Endothelial cell (in vitro differentiated cells): Measurements from ENCODE around the gene ACAP1. TPM values are rescaled to one million over a fixed set of nuclear protein-coding genes. Genes with fewer than 3 reads are reported as not detected.
A peak's percentile ranks its signal among the peaks of the same experiment; 100 is the strongest.

Experiments used
- DNase-seq: peaks from one replicate; pipeline ENCODE4 v3.0.0; 2021; ENCODE audit warnings: low spot score
- H3K27ac Mint-ChIP-seq: one replicate; pipeline ENCODE4 v1.8.0; 2021; ENCODE audit warnings: mixed read lengths, inconsistent platforms; ENCODE audit not compliant: unreplicated experiment
- H3K27me3 Mint-ChIP-seq: one replicate; pipeline ENCODE4 v1.8.0; 2021; ENCODE audit warnings: mild to moderate bottlenecking, moderate library complexity, mixed read lengths, inconsistent platforms; ENCODE audit not compliant: unreplicated experiment
- H3K36me3 Mint-ChIP-seq: one replicate; pipeline ENCODE4 v1.8.0; 2021; ENCODE audit warnings: mild to moderate bottlenecking, low read depth, mixed read lengths, inconsistent platforms; ENCODE audit not compliant: unreplicated experiment
- H3K4me1 Mint-ChIP-seq: one replicate; pipeline ENCODE4 v1.8.0; 2021; ENCODE audit warnings: mild to moderate bottlenecking, mixed read lengths, inconsistent platforms; ENCODE audit not compliant: unreplicated experiment
- H3K4me3 Mint-ChIP-seq: one replicate; pipeline ENCODE4 v1.8.0; 2021; ENCODE audit warnings: mild to moderate bottlenecking, mixed read lengths, inconsistent platforms; ENCODE audit not compliant: unreplicated experiment
- H3K9me3 Mint-ChIP-seq: one replicate; pipeline ENCODE4 v1.8.0; 2021; ENCODE audit warnings: mixed read lengths, inconsistent platforms; ENCODE audit not compliant: unreplicated experiment
- CTCF ChIP-seq: fragments of 200-600 bp; sonication (generic); IDR thresholded peaks from one replicate; pipeline ENCODE4 v1.5.0; 2021; ENCODE audit warnings: antibody characterized with exemption; ENCODE audit not compliant: unreplicated experiment
- total RNA-seq: library from RNA; stranded (reverse); fragmentation: NEBNext Ultra II Directional; extraction: Animal tissue kit (Norgen Biotek cat#: 25700); gene quantifications from one replicate; pipeline ENCODE4 v1.2.1, GENCODE V29; 2021; ENCODE audit not compliant: unreplicated experiment

Gene ACAP1
- total RNA-seq, 1 donor from 2014 or later = 5.5 TPM

GRCh38 chr17:7295230-7296180 lies 40.8 kb upstream of the ACAP1 start:
- Mint-ChIP-seq H3K36me3 (no peaks in the 10 kb centered on the region), H3K9me3 (no peaks in the 10 kb centered on the region), H3K27ac (no peak overlapping the region), H3K27me3 (peaks cover 15% of the 10 kb centered on the region), H3K4me3 (no peak overlapping the region), H3K4me1 (peaks cover 18% of the 10 kb centered on the region)
- no peak for TF ChIP-seq CTCF
- no peak for DNase-seq

- Mint-ChIP-seq H3K27ac (no peak overlapping the region), H3K4me3 (no peak overlapping the region), H3K9me3 (no peaks in the 10 kb centered on the region), H3K36me3 (no peaks in the 10 kb centered on the region), H3K27me3 (peaks cover 15% of the 10 kb centered on the region), H3K4me1 (peaks cover 18% of the 10 kb centered on the region)
- peak; percentile 95 for DNase-seq
- TF ChIP-seq CTCF = peak; percentile 79
Measured at GRCh38 chr17:7296189-7296861, 40.0 kb upstream of the ACAP1 start.

- DNase-seq = no peak
- peaks cover 18% of the 10 kb centered on the region for H3K4me1 Mint-ChIP-seq
- peak overlapping the region; percentile 75 for H3K27ac Mint-ChIP-seq
- no peak overlapping the region for H3K4me3 Mint-ChIP-seq
- no peak for TF ChIP-seq CTCF
- peaks cover 15% of the 10 kb centered on the region for H3K27me3 Mint-ChIP-seq
- peaks cover 6% of the 10 kb centered on the region for H3K36me3 Mint-ChIP-seq
- H3K9me3 Mint-ChIP-seq = no peaks in the 10 kb centered on the region
Measured at GRCh38 chr17:7304179-7304578, 32.1 kb upstream of the ACAP1 start.

- DNase-seq = peak; percentile 100
- Mint-ChIP-seq H3K27me3 (peaks cover 19% of the 10 kb centered on the region), H3K27ac (peak within 1 kb of the TSS; percentile 92), H3K36me3 (peaks cover 29% of the 10 kb centered on the region), H3K4me3 (peak within 1 kb of the TSS; percentile 96), H3K9me3 (no peaks in the 10 kb centered on the region), H3K4me1 (peaks cover 29% of the 10 kb centered on the region)
- no peak for TF ChIP-seq CTCF
Measured at GRCh38 chr17:7306911-7307685, 29.2 kb upstream of the ACAP1 start, which contains the start of gene EIF5A. Gene EIF5A, plus strand, starts transcription at chr17:7307628. Its CDS starts 2,008 bp downstream, at chr17:7309636.
